Kidney (tissue), 14 donors: Measurements from ENCODE around the gene SLC25A21. TPM values are rescaled to one million over a fixed set of nuclear protein-coding genes. Genes with fewer than 3 reads are reported as not detected.

Source experiments
- DNase-seq, 5 donors: peaks; one replicate each; pipeline ENCODE4 v3.0.0-alpha.2; 2013 to 2020
- FAIRE-seq: peaks from 2 replicates; lab custom pipeline; 2012; peaks lifted over from hg19 to GRCh38; lab: Jason Lieb, UNC
- H3K27ac ChIP-seq, 2 donors: one replicate each; pipeline ENCODE4 v1.7.0; 2013; ENCODE audit warnings: low read depth in 2 of 2, low read length in 2 of 2, inconsistent platforms in 1 of 2
- H3K27me3 ChIP-seq: one replicate; pipeline ENCODE4 v1.7.1; 2013; ENCODE audit warnings: low read length, inconsistent platforms; ENCODE audit not compliant: control insufficient read depth, insufficient read depth
- H3K36me3 ChIP-seq, 3 donors: one replicate each; pipeline versions ENCODE4 v1.7.0 to v1.7.1; 2013; ENCODE audit warnings: low read length in 3 of 3, control low read depth in 1 of 3, inconsistent platforms in 1 of 3; ENCODE audit not compliant: insufficient read depth in 3 of 3, control insufficient read depth in 2 of 3
- H3K4me1 ChIP-seq, 3 donors: one replicate each; pipeline versions ENCODE4 v1.7.0 to v1.7.1; 2013; ENCODE audit warnings: low read length in 3 of 3, inconsistent platforms in 1 of 3, low read depth in 1 of 3; ENCODE audit not compliant: control insufficient read depth in 2 of 3, insufficient read depth in 2 of 3
- H3K4me3 ChIP-seq, 3 donors: one replicate each; pipeline versions ENCODE4 v1.7.0 to v1.8.1; 2013; ENCODE audit warnings: low read length in 3 of 3, control low read depth in 1 of 3, inconsistent platforms in 1 of 3
- H3K9ac ChIP-seq, 3 donors: one replicate each; pipeline versions ENCODE4 v1.7.0 to v1.7.1; 2013; ENCODE audit warnings: low read length in 3 of 3, control low read depth in 1 of 3, inconsistent platforms in 1 of 3
- H3K9me3 ChIP-seq, 3 donors: one replicate each; pipeline versions ENCODE4 v1.7.0 to v1.7.1; 2013; ENCODE audit warnings: low read length in 3 of 3, control low read depth in 1 of 3, inconsistent platforms in 1 of 3; ENCODE audit not compliant: control insufficient read depth in 2 of 3, insufficient read depth in 1 of 3
- CTCF ChIP-seq: IDR thresholded peaks from 3 replicates; pipeline ENCODE4 v1.5.1; 2012; ENCODE audit warnings: mild to moderate bottlenecking, moderate library complexity, borderline replicate concordance; ENCODE audit not compliant: insufficient read depth; ENCODE audit errors: extremely low read depth
- intact Hi-C: fragments of 100-400 bp; cut with DNase I; formaldehyde crosslinking; loops from one replicate; pipeline ENCODE4 v1.11.1; 2022
- polyA plus RNA-seq: library from polyadenylated mRNA; stranded (reverse); fragments of 350-450 nt; fragmentation: Illumina TruSeq; extraction: RNeasy Lipid Tissue Mini Kit (QIAGEN cat#74804); gene quantifications from one replicate; pipeline ENCODE4 v1.2.3, GENCODE V29; 2014; ENCODE audit warnings: low read depth, low replicate concordance; ENCODE audit not compliant: insufficient read depth
- total RNA-seq: library from RNA; stranded (reverse); fragmentation: NEBNext Ultra II Directional; extraction: Animal tissue kit (Norgen Biotek cat#: 25700); gene quantifications from one replicate; pipeline ENCODE4 v1.2.1, GENCODE V29; 2021
- donor health status: control.
- donor health status: control.
- donor health status: control.
- donor health status: control.
- donor health status: control.
- donor health status: DM: yes; HTN: yes; CAD: no.
- donor health status: Normal renal cell carcinoma (clear cell type).

The SLC25A21 gene
- total and polyA plus RNA-seq, 2 donors from 2014 or later: 1.3 to 1.4 TPM

DNA sequence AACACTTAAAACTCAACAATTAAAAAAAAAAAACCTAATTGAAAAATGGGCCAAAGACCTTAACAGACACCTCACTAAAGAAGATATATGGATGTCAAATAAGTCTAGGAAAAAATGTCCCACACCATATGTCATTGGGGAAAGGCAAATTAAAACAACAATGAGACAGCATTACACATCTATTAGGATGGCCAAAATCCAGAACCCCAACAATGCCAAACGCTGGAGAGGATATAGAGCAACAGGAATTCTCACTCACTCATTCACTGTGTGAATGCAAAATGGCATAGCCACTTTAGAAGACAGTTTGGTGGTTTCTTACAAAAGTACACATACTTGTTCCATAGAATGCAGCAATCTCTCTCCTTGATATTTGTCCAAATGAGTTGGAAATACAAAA is 173.7 kb downstream of the SLC25A21 start:
- no peaks in the 10 kb centered on the region for H3K36me3 ChIP-seq

DNA sequence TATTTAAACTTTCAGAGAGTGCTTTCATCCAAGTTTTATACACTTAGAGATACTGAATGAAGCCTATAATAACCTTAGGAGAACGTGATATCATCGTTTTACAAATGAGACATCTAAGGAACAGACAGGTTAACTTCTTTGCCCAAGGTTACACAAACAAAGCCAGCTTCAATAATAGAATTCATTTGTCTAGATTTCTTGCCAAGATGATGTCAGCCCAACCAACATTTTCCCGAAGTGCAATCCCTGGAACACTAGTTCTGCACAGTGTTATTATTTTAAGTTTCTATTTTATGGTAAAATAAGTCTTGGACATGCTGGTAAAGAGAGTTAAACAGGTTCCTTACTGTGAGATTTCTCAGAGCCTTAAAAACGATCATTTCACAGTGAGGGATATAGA is 174.6 kb downstream of the SLC25A21 start:
- DNase-seq (no peak), FAIRE-seq (no peak)
- Histone ChIP-seq H3K9ac (no peak overlapping the region), H3K27ac (no peak overlapping the region), H3K36me3 (no peaks in the 10 kb centered on the region), H3K9me3 (no peaks in the 10 kb centered on the region), H3K4me1 (no peaks in the 10 kb centered on the region), H3K27me3 (no peaks in the 10 kb centered on the region), H3K4me3 (no peak overlapping the region)
- TF ChIP-seq CTCF: no peak
- intact Hi-C loops: no loop called here

More for the DNA sequence above, 173.7 kb downstream of the SLC25A21 start:
- intact Hi-C loops: no loop called here
- Histone ChIP-seq H3K9me3 (no peaks in the 10 kb centered on the region), H3K27me3 (no peaks in the 10 kb centered on the region), H3K27ac (no peak overlapping the region), H3K4me3 (no peak overlapping the region), H3K4me1 (no peaks in the 10 kb centered on the region), H3K9ac (no peak overlapping the region)
- TF ChIP-seq CTCF: no peak
- DNase-seq (no peak), FAIRE-seq (no peak)

DNA sequence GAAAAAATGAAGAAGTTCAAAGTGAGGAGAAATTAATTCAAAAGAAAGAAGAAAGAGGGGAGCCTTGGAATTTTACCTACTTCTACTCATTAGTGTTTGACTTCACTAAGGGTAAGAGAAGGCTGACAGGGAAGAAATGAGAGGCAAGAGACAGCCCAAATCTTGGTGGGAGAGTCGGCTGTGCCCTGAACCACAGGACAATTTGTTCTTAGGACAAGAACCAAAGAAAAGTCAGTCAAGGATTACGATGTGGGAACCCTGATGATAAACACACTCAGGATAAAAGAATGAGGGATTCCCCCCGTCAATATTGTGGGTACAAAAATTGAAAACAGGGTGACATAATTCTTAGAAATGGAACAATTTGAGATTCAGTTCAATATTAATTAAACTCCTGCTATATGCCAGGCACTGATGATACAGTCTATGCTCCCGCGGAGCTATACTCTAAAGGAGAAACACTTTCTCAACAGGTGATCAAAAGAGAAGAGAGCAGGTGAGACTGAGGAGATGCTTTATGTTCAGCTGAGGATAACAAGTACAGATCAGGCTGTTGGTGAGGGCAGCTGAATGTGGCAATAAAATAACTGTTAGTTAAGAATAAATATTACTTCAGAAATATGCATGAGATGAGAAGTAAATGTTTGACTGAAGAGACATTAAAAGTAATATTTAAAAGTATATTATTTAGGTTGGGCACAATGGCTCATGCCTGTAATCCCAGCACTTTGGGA is 175.4 kb downstream of the SLC25A21 start:
- Histone ChIP-seq H3K4me3 (no peak overlapping the region), H3K27ac (no peak overlapping the region), H3K4me1 (no peaks in the 10 kb centered on the region), H3K9me3 (no peaks in the 10 kb centered on the region), H3K9ac (no peak overlapping the region), H3K27me3 (no peaks in the 10 kb centered on the region), H3K36me3 (no peaks in the 10 kb centered on the region)
- DNase-seq (no peak), FAIRE-seq (no peak)
- no peak for TF ChIP-seq CTCF
- intact Hi-C loops: no loop called here
